ENCODE data around the gene FEM1C. TPM values are rescaled to one million over a fixed set of nuclear protein-coding genes. Genes with fewer than 3 reads are reported as not detected.

The FEM1C gene
- total RNA-seq, 2 experiments from 2014 or later: 5.6 to 9.0 TPM

GRCh38 chr5:115584501-115584900 lies 39.9 kb upstream of the FEM1C start:
- Histone ChIP-seq H3K9me2 (ENCODE audit: insufficient read depth, low read length) (no peaks in the 10 kb centered on the region), H4K20me1 (ENCODE audit: insufficient read depth, low read length) (no peaks in the 10 kb centered on the region), H3K79me2 (ENCODE audit: insufficient read depth, low read depth, low read length) (no peaks in the 10 kb centered on the region), H3K36me3 (ENCODE audit: insufficient read depth, low read length) (no peaks in the 10 kb centered on the region), H3K4me2 (ENCODE audit: low read length) (no peak overlapping the region), H3K4me3 (ENCODE audit: low read depth, low read length, poor library complexity, severe bottlenecking) (no peak overlapping the region), H2AFZ (ENCODE audit: low read length) (no peak overlapping the region), H3K9me3 (ENCODE audit: low read length) (no peaks in the 10 kb centered on the region), H3K27ac (ENCODE audit: low read depth, low read length, poor library complexity, severe bottlenecking) (no peak overlapping the region), H3K4me1 (ENCODE audit: insufficient read depth, low read length, poor library complexity, severe bottlenecking) (no peaks in the 10 kb centered on the region)
- no TSS peak for BruUV-seq (replicated peaks)
- intact Hi-C loops (cut with micrococcal nuclease; ENCODE audit: unreplicated experiment): loop anchor here (10.0 kb wide), 1 partner anchor 200 kb away; no protein-coding TSS in a partner anchor
- TF ChIP-seq, protein P1, sequence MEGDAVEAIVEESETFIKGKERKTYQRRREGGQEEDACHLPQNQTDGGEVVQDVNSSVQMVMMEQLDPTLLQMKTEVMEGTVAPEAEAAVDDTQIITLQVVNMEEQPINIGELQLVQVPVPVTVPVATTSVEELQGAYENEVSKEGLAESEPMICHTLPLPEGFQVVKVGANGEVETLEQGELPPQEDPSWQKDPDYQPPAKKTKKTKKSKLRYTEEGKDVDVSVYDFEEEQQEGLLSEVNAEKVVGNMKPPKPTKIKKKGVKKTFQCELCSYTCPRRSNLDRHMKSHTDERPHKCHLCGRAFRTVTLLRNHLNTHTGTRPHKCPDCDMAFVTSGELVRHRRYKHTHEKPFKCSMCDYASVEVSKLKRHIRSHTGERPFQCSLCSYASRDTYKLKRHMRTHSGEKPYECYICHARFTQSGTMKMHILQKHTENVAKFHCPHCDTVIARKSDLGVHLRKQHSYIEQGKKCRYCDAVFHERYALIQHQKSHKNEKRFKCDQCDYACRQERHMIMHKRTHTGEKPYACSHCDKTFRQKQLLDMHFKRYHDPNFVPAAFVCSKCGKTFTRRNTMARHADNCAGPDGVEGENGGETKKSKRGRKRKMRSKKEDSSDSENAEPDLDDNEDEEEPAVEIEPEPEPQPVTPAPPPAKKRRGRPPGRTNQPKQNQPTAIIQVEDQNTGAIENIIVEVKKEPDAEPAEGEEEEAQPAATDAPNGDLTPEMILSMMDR (conservative IDR thresholded peaks at IDR 0.05; ENCODE audit: low read length): no peak
- TF ChIP-seq EZH2phosphoT487 (IDR thresholded peaks at IDR 0.05; ENCODE audit: borderline replicate concordance, low read depth, low read length): no peak
- no peak for DNase-seq (ENCODE audit: low spot score)
- CTCF ChIA-PET (ENCODE audit: unreplicated experiment): no interaction called here
- POLR2A ChIA-PET: no interaction called here

GRCh38 chr5:115583474-115583873 lies 38.9 kb upstream of the FEM1C start:
- no peaks in the 10 kb centered on the region for H4K20me1 ChIP-seq (ENCODE audit: insufficient read depth, low read length)
- no peak overlapping the region for H2AFZ ChIP-seq (ENCODE audit: low read length)
- H3K4me3 ChIP-seq (ENCODE audit: low read depth, low read length, poor library complexity, severe bottlenecking): no peak overlapping the region
- intact Hi-C loops (cut with micrococcal nuclease; ENCODE audit: unreplicated experiment): loop anchor here (10.0 kb wide), 1 partner anchor 199 kb away; no protein-coding TSS in a partner anchor
- DNase-seq (ENCODE audit: low spot score): no peak
- no peak overlapping the region for H3K4me2 ChIP-seq (ENCODE audit: low read length)
- H3K9me2 ChIP-seq (ENCODE audit: insufficient read depth, low read length): no peaks in the 10 kb centered on the region
- TF ChIP-seq EZH2phosphoT487 (IDR thresholded peaks at IDR 0.05; ENCODE audit: borderline replicate concordance, low read depth, low read length): no peak
- TF ChIP-seq, protein P1 (conservative IDR thresholded peaks at IDR 0.05; ENCODE audit: low read length): no peak
- ChIA-PET CTCF (ENCODE audit: unreplicated experiment) (no interaction called here), POLR2A (no interaction called here)
- no peaks in the 10 kb centered on the region for H3K4me1 ChIP-seq (ENCODE audit: insufficient read depth, low read length, poor library complexity, severe bottlenecking)
- no TSS peak for BruUV-seq (replicated peaks)
- H3K27ac ChIP-seq (ENCODE audit: low read depth, low read length, poor library complexity, severe bottlenecking): no peak overlapping the region
- no peaks in the 10 kb centered on the region for H3K36me3 ChIP-seq (ENCODE audit: insufficient read depth, low read length)
- no peaks in the 10 kb centered on the region for H3K9me3 ChIP-seq (ENCODE audit: low read length)
- no peaks in the 10 kb centered on the region for H3K79me2 ChIP-seq (ENCODE audit: insufficient read depth, low read depth, low read length)

GRCh38 chr5:115580941-115581340 lies 36.4 kb upstream of the FEM1C start:
- Histone ChIP-seq H3K4me1 (ENCODE audit: insufficient read depth, low read length, poor library complexity, severe bottlenecking) (no peaks in the 10 kb centered on the region), H3K79me2 (ENCODE audit: insufficient read depth, low read depth, low read length) (no peaks in the 10 kb centered on the region), H3K9me2 (ENCODE audit: insufficient read depth, low read length) (no peaks in the 10 kb centered on the region), H3K4me2 (ENCODE audit: low read length) (no peak overlapping the region), H3K36me3 (ENCODE audit: insufficient read depth, low read length) (no peaks in the 10 kb centered on the region), H2AFZ (ENCODE audit: low read length) (no peak overlapping the region), H3K9me3 (ENCODE audit: low read length) (0 out of 2 replicates have a peak, but pooled peaks cover 3% of the 10 kb centered on the region), H4K20me1 (ENCODE audit: insufficient read depth, low read length) (no peaks in the 10 kb centered on the region), H3K4me3 (ENCODE audit: low read depth, low read length, poor library complexity, severe bottlenecking) (no peak overlapping the region), H3K27ac (ENCODE audit: low read depth, low read length, poor library complexity, severe bottlenecking) (no peak overlapping the region)
- TF ChIP-seq EZH2phosphoT487 (IDR thresholded peaks at IDR 0.05; ENCODE audit: borderline replicate concordance, low read depth, low read length): no peak
- TF ChIP-seq, protein P1 (conservative IDR thresholded peaks at IDR 0.05; ENCODE audit: low read length): no peak
- BruUV-seq (replicated peaks): no TSS peak
- no peak for DNase-seq (ENCODE audit: low spot score)
- POLR2A ChIA-PET: interaction anchor here (1.2 kb wide), 1 partner anchor 9 kb away, joined by 4 read pairs; no protein-coding TSS in a partner anchor
- CTCF ChIA-PET (ENCODE audit: unreplicated experiment): no interaction called here
- intact Hi-C loops (cut with micrococcal nuclease; ENCODE audit: unreplicated experiment): loop anchor here (10.0 kb wide), 1 partner anchor 196 kb away; no protein-coding TSS in a partner anchor
